Measurements from ENCODE around the gene ARHGEF2. TPM values are rescaled to one million over a fixed set of nuclear protein-coding genes. Genes with fewer than 3 reads are reported as not detected.
A peak's percentile ranks its signal among the peaks of the same experiment; 100 is the strongest.

Gene ARHGEF2
- total and polyA plus RNA-seq, 2 experiments from 2014 or later: 30.1 to 46.9 TPM

- Histone ChIP-seq H3K27ac (peak within 1 kb of the TSS; percentile 95), H3K36me3 (replicated peaks; ENCODE audit: insufficient read depth, low read depth) (peaks cover 2% of the 10 kb centered on the region), H3K9me3 (ENCODE audit: low read depth) (no peaks in the 10 kb centered on the region), H3K4me3 (peak within 1 kb of the TSS; percentile 80), H3K4me2 (peak within 1 kb of the TSS; percentile 82), H3K4me1 (ENCODE audit: insufficient read depth) (peaks cover 7% of the 10 kb centered on the region), H3K9me2 (replicated peaks; ENCODE audit: insufficient read depth) (no peaks in the 10 kb centered on the region), H3K27me3 (no peaks in the 10 kb centered on the region), H2AFZ (peak within 1 kb of the TSS; percentile 84), H4K20me1 (ENCODE audit: insufficient read depth, poor library complexity, severe bottlenecking) (no peaks in the 10 kb centered on the region), H3K79me2 (peaks cover 33% of the 10 kb centered on the region)
- 9% methylated on average over 31 of the region's 34 CpGs for WGBS (ENCODE audit: low lambda C conversion rate, missing lambda C conversion rate)
- no peak for TF ChIP-seq EZH2 (IDR thresholded peaks at IDR 0.05; ENCODE audit: borderline replicate concordance)
- TF ChIP-seq, protein P1, sequence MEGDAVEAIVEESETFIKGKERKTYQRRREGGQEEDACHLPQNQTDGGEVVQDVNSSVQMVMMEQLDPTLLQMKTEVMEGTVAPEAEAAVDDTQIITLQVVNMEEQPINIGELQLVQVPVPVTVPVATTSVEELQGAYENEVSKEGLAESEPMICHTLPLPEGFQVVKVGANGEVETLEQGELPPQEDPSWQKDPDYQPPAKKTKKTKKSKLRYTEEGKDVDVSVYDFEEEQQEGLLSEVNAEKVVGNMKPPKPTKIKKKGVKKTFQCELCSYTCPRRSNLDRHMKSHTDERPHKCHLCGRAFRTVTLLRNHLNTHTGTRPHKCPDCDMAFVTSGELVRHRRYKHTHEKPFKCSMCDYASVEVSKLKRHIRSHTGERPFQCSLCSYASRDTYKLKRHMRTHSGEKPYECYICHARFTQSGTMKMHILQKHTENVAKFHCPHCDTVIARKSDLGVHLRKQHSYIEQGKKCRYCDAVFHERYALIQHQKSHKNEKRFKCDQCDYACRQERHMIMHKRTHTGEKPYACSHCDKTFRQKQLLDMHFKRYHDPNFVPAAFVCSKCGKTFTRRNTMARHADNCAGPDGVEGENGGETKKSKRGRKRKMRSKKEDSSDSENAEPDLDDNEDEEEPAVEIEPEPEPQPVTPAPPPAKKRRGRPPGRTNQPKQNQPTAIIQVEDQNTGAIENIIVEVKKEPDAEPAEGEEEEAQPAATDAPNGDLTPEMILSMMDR (IDR thresholded peaks at IDR 0.05; ENCODE audit: poor library complexity): peak; percentile 0
- DNase-seq (ENCODE audit: low spot score): peak; percentile 94
Measured at GRCh38 chr1:155911156-155912055, 66.9 kb downstream of the ARHGEF2 start, which contains the start of gene RIT1. Gene RIT1, minus strand, starts transcription at chr1:155911349. Its CDS starts 588 bp downstream, at chr1:155910761.

- WGBS (ENCODE audit: low lambda C conversion rate, missing lambda C conversion rate): 2% methylated on average over 11 of the region's 11 CpGs
- peak; percentile 56 for DNase-seq (ENCODE audit: low spot score)
Measured at GRCh38 chr1:155910621-155911121, 67.7 kb downstream of the ARHGEF2 start.

DNA sequence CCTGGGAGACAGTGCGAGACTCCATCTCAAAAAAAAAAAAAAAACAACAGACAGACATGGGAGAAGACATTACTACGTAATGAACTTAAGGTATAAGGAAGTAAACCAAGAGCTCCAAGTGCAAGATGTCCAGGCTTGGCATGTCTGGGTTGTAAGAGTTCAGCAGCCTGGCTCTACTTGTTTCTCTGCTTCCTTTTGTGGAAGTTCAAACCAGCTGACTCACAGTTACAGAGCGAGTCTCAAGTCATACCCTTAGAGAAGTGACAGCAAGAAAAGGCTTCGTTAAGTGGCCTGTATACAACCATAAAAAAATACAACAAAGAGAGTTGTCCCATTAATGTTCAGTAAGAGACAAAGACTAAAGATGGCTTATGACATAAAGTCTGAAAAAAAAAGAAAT, 68.5 kb downstream of the ARHGEF2 start:
- Histone ChIP-seq H3K27me3 (no peaks in the 10 kb centered on the region), H2AFZ (no peak overlapping the region), H3K9me2 (replicated peaks; ENCODE audit: insufficient read depth) (no peaks in the 10 kb centered on the region), H3K4me1 (ENCODE audit: insufficient read depth) (peaks cover 7% of the 10 kb centered on the region), H3K36me3 (replicated peaks; ENCODE audit: insufficient read depth, low read depth) (no peaks in the 10 kb centered on the region), H3K4me2 (peak overlapping the region; percentile 82), H3K4me3 (peak overlapping the region; percentile 80), H4K20me1 (ENCODE audit: insufficient read depth, poor library complexity, severe bottlenecking) (no peaks in the 10 kb centered on the region), H3K9me3 (ENCODE audit: low read depth) (no peaks in the 10 kb centered on the region), H3K27ac (peak overlapping the region; percentile 95), H3K79me2 (peaks cover 40% of the 10 kb centered on the region)
- 81% methylated on average over 4 of the region's 4 CpGs for WGBS (ENCODE audit: low lambda C conversion rate, missing lambda C conversion rate)
- TF ChIP-seq EZH2phosphoT487 (IDR thresholded peaks at IDR 0.05; ENCODE audit: low read depth, severe bottlenecking, unreplicated experiment): no peak
- TF ChIP-seq, protein P1 (IDR thresholded peaks at IDR 0.05; ENCODE audit: poor library complexity): no peak
- TF ChIP-seq EZH2 (IDR thresholded peaks at IDR 0.05; ENCODE audit: borderline replicate concordance): no peak
- peak; percentile 50 for DNase-seq (ENCODE audit: low spot score)

More at GRCh38 chr1:155910621-155911121, 67.7 kb downstream of the ARHGEF2 start:
- Histone ChIP-seq H3K4me2 (peak overlapping the region; percentile 82), H3K36me3 (replicated peaks; ENCODE audit: insufficient read depth, low read depth) (no peaks in the 10 kb centered on the region), H4K20me1 (ENCODE audit: insufficient read depth, poor library complexity, severe bottlenecking) (no peaks in the 10 kb centered on the region), H3K9me2 (replicated peaks; ENCODE audit: insufficient read depth) (no peaks in the 10 kb centered on the region), H3K4me1 (ENCODE audit: insufficient read depth) (peaks cover 7% of the 10 kb centered on the region), H3K27ac (peak overlapping the region; percentile 95), H3K27me3 (no peaks in the 10 kb centered on the region), H3K79me2 (peaks cover 38% of the 10 kb centered on the region), H2AFZ (peak overlapping the region; percentile 84), H3K9me3 (ENCODE audit: low read depth) (no peaks in the 10 kb centered on the region), H3K4me3 (peak overlapping the region; percentile 80)
- TF ChIP-seq EZH2phosphoT487 (IDR thresholded peaks at IDR 0.05; ENCODE audit: low read depth, severe bottlenecking, unreplicated experiment) (no peak), EZH2 (IDR thresholded peaks at IDR 0.05; ENCODE audit: borderline replicate concordance) (no peak)
- TF ChIP-seq, protein P1 (IDR thresholded peaks at IDR 0.05; ENCODE audit: poor library complexity): peak; percentile 8

All from hepatocyte (in vitro differentiated cells).